A549 (cell line): ENCODE data around the gene LEKR1.

Source experiments
- BHLHE40 ChIP-seq: IDR thresholded peaks from 2 replicates; pipeline ENCODE4 v1.6.1; 2012; ENCODE audit warnings: low read depth, low read length, inconsistent platforms
- CEBPB ChIP-seq, 2 experiments: fragments of >200 bp in 1 of 2; sonication (Bioruptor Twin) in 1 of 2; formaldehyde crosslinking in 1 of 2; IDR thresholded peaks; 2 replicates each; pipeline ENCODE4 v1.6.1; 2012 to 2016
- CHD2 ChIP-seq: fragments of 150-350 bp; IDR thresholded peaks from 2 replicates; pipeline ENCODE4 v1.6.1; 2014; ENCODE audit warnings: low read length; ENCODE audit not compliant: partially characterized antibody
- EP300 ChIP-seq, 2 experiments: fragments of >200 bp; sonication (Bioruptor Twin); formaldehyde crosslinking; IDR thresholded peaks; 2 replicates in 1 of 2; 3 replicates in 1 of 2; pipeline ENCODE4 v1.6.1; 2016 to 2017
- HOXA7 ChIP-seq: fragments of 250-450 bp; sonication (Bioruptor Pico); IDR thresholded peaks from 2 replicates; pipeline ENCODE4 v1.5.0; 2020; ENCODE audit warnings: mild to moderate bottlenecking, moderate library complexity
- JUN ChIP-seq, 2 experiments: fragments of >200 bp; sonication (Bioruptor Twin); formaldehyde crosslinking; IDR thresholded peaks; 2 replicates in 1 of 2; 3 replicates in 1 of 2; pipeline ENCODE4 v1.6.1; 2016 to 2017
- KDM1A ChIP-seq: fragments of 200-600 bp; sonication (generic); IDR thresholded peaks from 2 replicates; pipeline ENCODE4 v1.6.1; 2016; ENCODE audit warnings: low read depth, mild to moderate bottlenecking
- MAX ChIP-seq: IDR thresholded peaks from 2 replicates; pipeline ENCODE4 v1.6.1; 2012
- PBX3 ChIP-seq: IDR thresholded peaks from 2 replicates; pipeline ENCODE4 v1.6.1; 2012
- POLR2A ChIP-seq: IDR thresholded peaks from 2 replicates; pipeline ENCODE4 v1.6.1; 2012; ENCODE audit warnings: mild to moderate bottlenecking, low read length
- POLR2AphosphoS2 ChIP-seq: conservative IDR thresholded peaks from 2 replicates; pipeline ENCODE4 v1.6.1; 2012; ENCODE audit warnings: low read length, improper control_type of control experiment, inconsistent platforms
- RNF2 ChIP-seq: fragments of 200-600 bp; sonication (generic); IDR thresholded peaks from 2 replicates; pipeline ENCODE4 v1.6.1; 2016; ENCODE audit warnings: low read depth, mild to moderate bottlenecking, antibody characterized with exemption, moderate library complexity, borderline replicate concordance
- TF ChIP-seq, protein P1 (sequence below): fragments of >200 bp; sonication (Bioruptor Twin); formaldehyde crosslinking; IDR thresholded peaks from 3 replicates; pipeline ENCODE4 v1.5.1; 2016
- TF ChIP-seq, protein P2 (sequence below): fragments of 200-600 bp; sonication (generic); IDR thresholded peaks from 2 replicates; pipeline ENCODE4 v1.6.1; 2016; ENCODE audit warnings: antibody characterized with exemption, mild to moderate bottlenecking, moderate library complexity

DNA sequence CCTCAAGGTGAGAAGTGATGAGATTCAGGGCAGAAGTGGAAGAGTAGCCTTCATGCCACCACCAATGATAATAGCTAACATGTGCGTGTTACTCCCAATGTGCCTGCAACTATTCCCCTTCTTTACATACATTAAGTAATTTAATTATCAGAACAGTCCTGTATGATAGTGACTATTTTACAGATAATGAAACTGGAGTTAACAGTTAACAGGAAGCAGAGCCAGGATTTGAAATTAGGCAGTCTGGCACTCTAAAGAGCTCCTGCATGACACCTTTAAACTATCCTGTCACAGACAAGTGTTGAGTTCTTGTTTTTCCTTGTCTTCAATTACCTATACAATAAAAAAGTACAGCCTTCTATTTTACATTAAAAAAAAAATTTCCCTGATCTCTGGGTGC is 148.8 kb downstream of the LEKR1 start:
- TF ChIP-seq, protein P1, sequence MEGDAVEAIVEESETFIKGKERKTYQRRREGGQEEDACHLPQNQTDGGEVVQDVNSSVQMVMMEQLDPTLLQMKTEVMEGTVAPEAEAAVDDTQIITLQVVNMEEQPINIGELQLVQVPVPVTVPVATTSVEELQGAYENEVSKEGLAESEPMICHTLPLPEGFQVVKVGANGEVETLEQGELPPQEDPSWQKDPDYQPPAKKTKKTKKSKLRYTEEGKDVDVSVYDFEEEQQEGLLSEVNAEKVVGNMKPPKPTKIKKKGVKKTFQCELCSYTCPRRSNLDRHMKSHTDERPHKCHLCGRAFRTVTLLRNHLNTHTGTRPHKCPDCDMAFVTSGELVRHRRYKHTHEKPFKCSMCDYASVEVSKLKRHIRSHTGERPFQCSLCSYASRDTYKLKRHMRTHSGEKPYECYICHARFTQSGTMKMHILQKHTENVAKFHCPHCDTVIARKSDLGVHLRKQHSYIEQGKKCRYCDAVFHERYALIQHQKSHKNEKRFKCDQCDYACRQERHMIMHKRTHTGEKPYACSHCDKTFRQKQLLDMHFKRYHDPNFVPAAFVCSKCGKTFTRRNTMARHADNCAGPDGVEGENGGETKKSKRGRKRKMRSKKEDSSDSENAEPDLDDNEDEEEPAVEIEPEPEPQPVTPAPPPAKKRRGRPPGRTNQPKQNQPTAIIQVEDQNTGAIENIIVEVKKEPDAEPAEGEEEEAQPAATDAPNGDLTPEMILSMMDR, result no peak
- TF ChIP-seq CEBPB (IDR thresholded peaks at IDR 0.05), result no peak
- no peak for TF ChIP-seq PBX3
- no peak for TF ChIP-seq HOXA7 (CRISPR knock-in tag)
- TF ChIP-seq KDM1A, result no peak
- no peak for TF ChIP-seq BHLHE40
- TF ChIP-seq EP300 (IDR thresholded peaks at IDR 0.05), result no peak
- TF ChIP-seq POLR2AphosphoS2, result no peak
- no peak for TF ChIP-seq JUN (IDR thresholded peaks at IDR 0.05)
- TF ChIP-seq POLR2A, result no peak
- no peak for TF ChIP-seq MAX
- TF ChIP-seq RNF2, result no peak
- TF ChIP-seq CHD2, result no peak
- TF ChIP-seq, protein P2, sequence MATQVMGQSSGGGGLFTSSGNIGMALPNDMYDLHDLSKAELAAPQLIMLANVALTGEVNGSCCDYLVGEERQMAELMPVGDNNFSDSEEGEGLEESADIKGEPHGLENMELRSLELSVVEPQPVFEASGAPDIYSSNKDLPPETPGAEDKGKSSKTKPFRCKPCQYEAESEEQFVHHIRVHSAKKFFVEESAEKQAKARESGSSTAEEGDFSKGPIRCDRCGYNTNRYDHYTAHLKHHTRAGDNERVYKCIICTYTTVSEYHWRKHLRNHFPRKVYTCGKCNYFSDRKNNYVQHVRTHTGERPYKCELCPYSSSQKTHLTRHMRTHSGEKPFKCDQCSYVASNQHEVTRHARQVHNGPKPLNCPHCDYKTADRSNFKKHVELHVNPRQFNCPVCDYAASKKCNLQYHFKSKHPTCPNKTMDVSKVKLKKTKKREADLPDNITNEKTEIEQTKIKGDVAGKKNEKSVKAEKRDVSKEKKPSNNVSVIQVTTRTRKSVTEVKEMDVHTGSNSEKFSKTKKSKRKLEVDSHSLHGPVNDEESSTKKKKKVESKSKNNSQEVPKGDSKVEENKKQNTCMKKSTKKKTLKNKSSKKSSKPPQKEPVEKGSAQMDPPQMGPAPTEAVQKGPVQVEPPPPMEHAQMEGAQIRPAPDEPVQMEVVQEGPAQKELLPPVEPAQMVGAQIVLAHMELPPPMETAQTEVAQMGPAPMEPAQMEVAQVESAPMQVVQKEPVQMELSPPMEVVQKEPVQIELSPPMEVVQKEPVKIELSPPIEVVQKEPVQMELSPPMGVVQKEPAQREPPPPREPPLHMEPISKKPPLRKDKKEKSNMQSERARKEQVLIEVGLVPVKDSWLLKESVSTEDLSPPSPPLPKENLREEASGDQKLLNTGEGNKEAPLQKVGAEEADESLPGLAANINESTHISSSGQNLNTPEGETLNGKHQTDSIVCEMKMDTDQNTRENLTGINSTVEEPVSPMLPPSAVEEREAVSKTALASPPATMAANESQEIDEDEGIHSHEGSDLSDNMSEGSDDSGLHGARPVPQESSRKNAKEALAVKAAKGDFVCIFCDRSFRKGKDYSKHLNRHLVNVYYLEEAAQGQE, result no peak
